IMR-90 (cell line): Measurements from ENCODE around the gene METTL23. TPM values are rescaled to one million over a fixed set of nuclear protein-coding genes. Genes with fewer than 3 reads are reported as not detected.

Source experiments
- ATAC-seq: fragments of 200-7000 bp; cut with Tn5 transposase; 2 replicates; pipeline ENCODE4 v1.9.1; 2020; ENCODE audit warnings: low read depth, mild to moderate bottlenecking, moderate library complexity
- BruUV-seq: library from RNA; stranded (reverse); fragments of 400-500 nt; replicated peaks from 2 replicates; lab custom pipeline; 2021; lab: Mats Ljungman, UMichigan
- CTCF ChIA-PET: fragments of 300-600 bp; formaldehyde crosslinking; extraction: SDS; loops from one replicate; lab custom pipeline; 2021; ENCODE audit warnings: antibody characterized with exemption; lab: Yijun Ruan, JAX
- POLR2A ChIA-PET: fragments of 300-600 bp; sonication (Branson Sonifier 250); formaldehyde crosslinking; loops from one replicate; lab custom pipeline; 2022; ENCODE audit warnings: antibody characterized with exemption; ENCODE audit not compliant: unreplicated experiment; lab: Charles Lee
- DNase-seq: peaks from one replicate; pipeline ENCODE4 v3.0.0; 2013
- H2AFZ ChIP-seq: replicated peaks from 2 replicates; pipeline ENCODE3; 2013; ENCODE audit warnings: low read length, mild to moderate bottlenecking; ENCODE audit not compliant: poor library complexity
- H2AK5ac ChIP-seq: 2 replicates; pipeline ENCODE4 v1.6.1; 2013; ENCODE audit warnings: low read depth, low read length, inconsistent platforms
- H2AK9ac ChIP-seq: replicated peaks from 2 replicates; pipeline ENCODE3; 2013; ENCODE audit warnings: mild to moderate bottlenecking, low read depth, low read length, moderate library complexity; ENCODE audit not compliant: poor library complexity
- H2BK120ac ChIP-seq: 2 replicates; pipeline ENCODE4 v1.6.1; 2013; ENCODE audit warnings: low read depth, low read length, inconsistent platforms
- H2BK15ac ChIP-seq: 3 replicates; pipeline ENCODE4 v1.6.1; 2013; ENCODE audit warnings: low read depth, low read length, inconsistent platforms
- H2BK20ac ChIP-seq: 2 replicates; pipeline ENCODE4 v1.6.1; 2013; ENCODE audit warnings: low read depth, mild to moderate bottlenecking, inconsistent platforms, low read length, moderate library complexity
- H2BK5ac ChIP-seq: 2 replicates; pipeline ENCODE4 v1.6.1; 2013; ENCODE audit warnings: mild to moderate bottlenecking, low read depth, low read length, inconsistent platforms; ENCODE audit not compliant: poor library complexity, severe bottlenecking
- H3K14ac ChIP-seq: replicated peaks from 2 replicates; pipeline ENCODE4 v1.6.1; 2013; ENCODE audit warnings: low read depth, low read length, inconsistent platforms
- H3K18ac ChIP-seq: 2 replicates; pipeline ENCODE4 v1.6.1; 2013; ENCODE audit warnings: low read depth, low read length, control low read depth
- H3K23ac ChIP-seq: 2 replicates; pipeline ENCODE4 v1.6.1; 2013; ENCODE audit warnings: low read depth, low read length, inconsistent platforms
- H3K27ac ChIP-seq: 2 replicates; pipeline ENCODE4 v1.5.1; 2013; ENCODE audit warnings: mild to moderate bottlenecking, control low read depth, low read length; ENCODE audit not compliant: insufficient read depth
- H3K27me3 ChIP-seq: 2 replicates; pipeline ENCODE4 v1.6.1; 2013; ENCODE audit warnings: low read length; ENCODE audit not compliant: control insufficient read depth, insufficient read depth
- H3K36me3 ChIP-seq: 2 replicates; pipeline ENCODE4 v1.6.1; 2013; ENCODE audit warnings: low read length, mixed read lengths; ENCODE audit not compliant: control insufficient read depth, insufficient read depth
- H3K4ac ChIP-seq: 2 replicates; pipeline ENCODE4 v1.6.1; 2013; ENCODE audit warnings: low read depth, low read length, inconsistent platforms
- H3K4me1 ChIP-seq: 2 replicates; pipeline ENCODE4 v1.6.1; 2013; ENCODE audit warnings: low read length, mixed read lengths; ENCODE audit not compliant: control insufficient read depth, insufficient read depth
- H3K4me2 ChIP-seq: 2 replicates; pipeline ENCODE4 v1.6.1; 2013; ENCODE audit warnings: low read depth, mild to moderate bottlenecking, control low read depth, low read length, moderate library complexity
- H3K4me3 ChIP-seq: 2 replicates; pipeline ENCODE4 v1.5.1; 2013; ENCODE audit warnings: low read depth, mild to moderate bottlenecking, control low read depth, low read length, moderate library complexity; ENCODE audit not compliant: insufficient read depth
- H3K56ac ChIP-seq: 2 replicates; pipeline ENCODE4 v1.6.1; 2013; ENCODE audit warnings: low read length, inconsistent platforms; ENCODE audit not compliant: insufficient read depth; ENCODE audit errors: extremely low read depth
- H3K79me1 ChIP-seq, 2 experiments: 2 replicates each; pipeline ENCODE4 v1.6.1; 2013; ENCODE audit warnings: low read length in 2 of 2, inconsistent platforms in 1 of 2, low read depth in 1 of 2
- H3K9ac ChIP-seq: 2 replicates; pipeline ENCODE4 v1.6.1; 2013; ENCODE audit warnings: low read depth, low read length, control low read depth
- H3K9me1 ChIP-seq: 2 replicates; pipeline ENCODE4 v1.6.1; 2013; ENCODE audit warnings: low read length, inconsistent platforms; ENCODE audit not compliant: insufficient read depth
- H3K9me3 ChIP-seq: 2 replicates; pipeline ENCODE4 v1.6.1; 2013; ENCODE audit warnings: low read length; ENCODE audit not compliant: control insufficient read depth, insufficient read depth
- H4K20me1 ChIP-seq: 2 replicates; pipeline ENCODE4 v1.6.1; 2013; ENCODE audit warnings: low read length, inconsistent platforms; ENCODE audit not compliant: insufficient read depth
- H4K5ac ChIP-seq: 2 replicates; pipeline ENCODE4 v1.6.1; 2013; ENCODE audit warnings: mild to moderate bottlenecking, low read depth, low read length, control low read depth
- H4K8ac ChIP-seq, 2 experiments: 2 replicates each; pipeline ENCODE4 v1.6.1; 2013; ENCODE audit warnings: low read depth in 2 of 2, low read length in 2 of 2, control low read depth in 1 of 2, inconsistent platforms in 1 of 2
- H4K91ac ChIP-seq: 2 replicates; pipeline ENCODE4 v1.6.1; 2013; ENCODE audit warnings: low read depth, low read length, inconsistent platforms; ENCODE audit not compliant: insufficient read depth
- BHLHE40 ChIP-seq: fragments of 150-350 bp; IDR thresholded peaks from 2 replicates; pipeline ENCODE4 v1.6.1; 2016; ENCODE audit warnings: mild to moderate bottlenecking, low read depth, low read length
- CEBPB ChIP-seq: IDR thresholded peaks from 2 replicates; pipeline ENCODE4 v1.6.1; 2012; ENCODE audit warnings: low read depth, low read length, improper control_type of control experiment
- FOS ChIP-seq: fragments of 150-350 bp; IDR thresholded peaks from 2 replicates; pipeline ENCODE4 v1.6.1; 2016; ENCODE audit warnings: low read depth, low read length
- MAFK ChIP-seq: IDR thresholded peaks from 2 replicates; pipeline ENCODE4 v1.6.1; 2012; ENCODE audit warnings: low read depth, low read length, improper control_type of control experiment
- MAZ ChIP-seq: IDR thresholded peaks from 2 replicates; pipeline ENCODE4 v1.6.1; 2012; ENCODE audit warnings: low read depth, mild to moderate bottlenecking, low read length, improper control_type of control experiment, moderate library complexity, borderline replicate concordance
- MXI1 ChIP-seq: IDR thresholded peaks from 2 replicates; pipeline ENCODE4 v1.6.1; 2012; ENCODE audit warnings: low read depth, mild to moderate bottlenecking, low read length, moderate library complexity, borderline replicate concordance
- NFE2L2 ChIP-seq: fragments of 150-350 bp; IDR thresholded peaks from 2 replicates; pipeline ENCODE4 v1.6.1; 2016; ENCODE audit warnings: low read depth, mild to moderate bottlenecking, low read length
- POLR2A ChIP-seq: IDR thresholded peaks from 2 replicates; pipeline ENCODE4 v1.6.1; 2012; ENCODE audit warnings: mild to moderate bottlenecking, low read depth, low read length
- RAD21 ChIP-seq: IDR thresholded peaks from 2 replicates; pipeline ENCODE4 v1.6.1; 2012; ENCODE audit warnings: low read length, improper control_type of control experiment
- RCOR1 ChIP-seq: IDR thresholded peaks from 2 replicates; pipeline ENCODE4 v1.6.1; 2012; ENCODE audit warnings: mild to moderate bottlenecking, low read length, improper control_type of control experiment; ENCODE audit not compliant: insufficient replicate concordance
- SMC3 ChIP-seq: fragments of 150-350 bp; IDR thresholded peaks from 2 replicates; pipeline ENCODE4 v1.6.1; 2016; ENCODE audit warnings: low read depth, mild to moderate bottlenecking, antibody characterized with exemption, low read length, moderate library complexity
- USF2 ChIP-seq: fragments of 150-350 bp; IDR thresholded peaks from 2 replicates; pipeline ENCODE4 v1.6.1; 2017; ENCODE audit warnings: mild to moderate bottlenecking, antibody characterized with exemption, low read length, low read depth
- WGBS, 2 experiments: methylation state at CpG; one replicate each; pipeline versions ENCODE4 v1.1.5 to v1.1.7; 2013; ENCODE audit warnings: missing lambda C conversion rate in 2 of 2; ENCODE audit not compliant: insufficient read length in 1 of 2; ENCODE audit errors: extremely low coverage in 2 of 2; 5-methylcytosine and 5-hydroxymethylcytosine counted together
- dilution Hi-C: fragments of 300-500 bp; cut with HindIII; formaldehyde crosslinking; loops from one replicate; pipeline ENCODE4 v1.14.3; 2018; ENCODE audit warnings: low sequenced_read_pairs; ENCODE audit not compliant: unreplicated experiment
- in situ Hi-C: fragments of 300-500 bp; cut with MboI; formaldehyde crosslinking; loops from 3 replicates; pipeline ENCODE4 v1.14.3; 2019; ENCODE audit warnings: low sequenced_read_pairs, inconsistent platforms, mixed read lengths
- intact Hi-C: fragments of 100-400 bp; cut with micrococcal nuclease; formaldehyde crosslinking; loops from 2 replicates; pipeline ENCODE4 v1.10.0; 2022
- polyA plus RNA-seq, 3 experiments: library from polyadenylated mRNA; depleted of rRNA; stranded (reverse); fragments of >200 nt; gene quantifications; 2 replicates each; pipeline ENCODE4 v1.2.3, GENCODE V29; 2012; ENCODE audit warnings: low replicate concordance in 1 of 3
- total RNA-seq: library from RNA; depleted of rRNA; stranded (reverse); fragments of >200 nt; gene quantifications from 2 replicates; pipeline ENCODE4 v1.2.3, GENCODE V29; 2012
- TF ChIP-seq, protein P1 (sequence below): fragments of 150-350 bp; IDR thresholded peaks from 2 replicates; pipeline ENCODE4 v1.6.1; 2016; ENCODE audit warnings: low read depth, mild to moderate bottlenecking, low read length, moderate library complexity, borderline replicate concordance
- TF ChIP-seq, protein P2 (sequence below): conservative IDR thresholded peaks from 2 replicates; pipeline ENCODE4 v1.5.1; 2012; ENCODE audit warnings: mild to moderate bottlenecking, low read depth, low read length, improper control_type of control experiment

The METTL23 gene
- total and polyA plus RNA-seq, 2 of the 4 experiments (the other 2 are of a cell fraction): 18.8 to 32.1 TPM

DNA sequence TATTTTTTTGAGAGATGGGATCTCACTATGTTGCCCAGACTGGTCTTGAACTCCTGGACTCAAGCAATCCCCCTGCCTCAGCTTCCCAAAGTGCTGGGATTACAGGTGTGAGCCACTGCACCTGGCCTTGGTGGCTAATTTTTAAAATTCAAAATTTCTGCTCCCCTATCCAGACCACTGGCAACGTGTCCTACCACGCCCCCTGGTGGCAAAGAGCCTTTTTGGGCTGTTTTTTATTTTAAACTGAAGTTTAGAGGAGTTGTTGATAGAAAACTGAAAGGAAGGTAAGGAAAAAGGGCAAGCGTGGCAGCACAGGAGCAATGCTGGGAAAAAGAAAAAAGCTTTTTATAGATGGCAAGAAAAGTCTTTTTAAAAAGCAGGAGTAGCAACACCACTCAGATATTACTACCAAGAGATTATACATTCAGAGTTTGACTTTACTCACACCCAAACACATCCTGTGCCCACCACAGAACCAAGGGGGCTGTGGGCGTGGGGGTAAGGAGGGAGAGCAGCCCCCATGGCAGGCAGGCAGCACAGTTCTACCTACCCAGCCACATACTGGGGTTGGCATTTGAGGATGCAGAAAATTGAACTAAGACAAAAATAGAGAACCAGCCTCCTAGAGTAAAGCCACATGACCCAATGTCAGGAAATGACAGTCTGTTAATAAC, 11.7 kb upstream of the METTL23 start:
- DNase-seq (peak; percentile 59), ATAC-seq (no peak)
- POLR2A ChIA-PET: no interaction called here
- no CpG with 5 or more reads among the region's 4 CpGs for WGBS, 2 experiments
- Histone ChIP-seq H3K27me3 (no peaks in the 10 kb centered on the region), H3K27ac (peak overlapping the region; percentile 31; the same call in 1 of the 2 replicates), H2BK120ac (no peak overlapping the region), H3K9ac (no peak overlapping the region; the same call in 1 of the 2 replicates), H3K9me3 (no peaks in the 10 kb centered on the region), H2AK5ac (no peak overlapping the region; the same call in 1 of the 2 replicates), H2AK9ac (no peak overlapping the region), H3K23ac (no peak overlapping the region; the same call in 1 of the 2 replicates), H3K56ac (no peak overlapping the region), H3K14ac (no peak overlapping the region; the same call in 1 of the 2 replicates), H4K20me1 (peaks cover 41% of the 10 kb centered on the region), H2BK20ac (no peak overlapping the region), H3K9me1 (peaks cover 7% of the 10 kb centered on the region), H2BK5ac (peak overlapping the region; percentile 87), H3K18ac (no peak overlapping the region; the same call in 1 of the 2 replicates), H4K91ac (peak overlapping the region; percentile 18; the same call in 1 of the 2 replicates), H2AFZ (no peak overlapping the region), H2BK15ac (no peak overlapping the region; the same call in 2 of the 3 replicates), H3K4me2 (no peak overlapping the region), H4K5ac (no peak overlapping the region; the same call in 1 of the 2 replicates), H3K4ac (peak overlapping the region; percentile 10; the same call in 1 of the 2 replicates), H3K4me3 (no peak overlapping the region), H4K8ac (peak overlapping the region in 1 of 2 experiments; percentile 47; a peak in 2 of 4 replicates), H3K4me1 (peaks cover 18% of the 10 kb centered on the region), H3K36me3 (peaks cover 34% of the 10 kb centered on the region), H3K79me1 (peaks cover 33 to 73% of the 10 kb centered on the region in 2 experiments)
- CTCF ChIA-PET: interaction anchor here (0.5 to 1.4 kb wide), 4 partner anchors 91 to 1629 kb away, joined by 3 to 5 read pairs (median 4); no protein-coding TSS in a partner anchor
- BruUV-seq: no TSS peak
- intact Hi-C loops: loop anchor here (2.0 kb wide), 1 partner anchor 192 kb away; no protein-coding TSS in a partner anchor
- dilution Hi-C loops: no loop called here
- in situ Hi-C loops: no loop called here
- no peak for TF ChIP-seq FOS
- TF ChIP-seq, protein P1, sequence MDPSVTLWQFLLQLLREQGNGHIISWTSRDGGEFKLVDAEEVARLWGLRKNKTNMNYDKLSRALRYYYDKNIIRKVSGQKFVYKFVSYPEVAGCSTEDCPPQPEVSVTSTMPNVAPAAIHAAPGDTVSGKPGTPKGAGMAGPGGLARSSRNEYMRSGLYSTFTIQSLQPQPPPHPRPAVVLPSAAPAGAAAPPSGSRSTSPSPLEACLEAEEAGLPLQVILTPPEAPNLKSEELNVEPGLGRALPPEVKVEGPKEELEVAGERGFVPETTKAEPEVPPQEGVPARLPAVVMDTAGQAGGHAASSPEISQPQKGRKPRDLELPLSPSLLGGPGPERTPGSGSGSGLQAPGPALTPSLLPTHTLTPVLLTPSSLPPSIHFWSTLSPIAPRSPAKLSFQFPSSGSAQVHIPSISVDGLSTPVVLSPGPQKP: no peak
- no peak for TF ChIP-seq CEBPB
- TF ChIP-seq BHLHE40: no peak
- TF ChIP-seq MAZ: no peak
- TF ChIP-seq MXI1: no peak
- TF ChIP-seq POLR2A: no peak; the same call in 1 of the 2 replicates
- no peak for TF ChIP-seq RCOR1
- TF ChIP-seq, protein P2, sequence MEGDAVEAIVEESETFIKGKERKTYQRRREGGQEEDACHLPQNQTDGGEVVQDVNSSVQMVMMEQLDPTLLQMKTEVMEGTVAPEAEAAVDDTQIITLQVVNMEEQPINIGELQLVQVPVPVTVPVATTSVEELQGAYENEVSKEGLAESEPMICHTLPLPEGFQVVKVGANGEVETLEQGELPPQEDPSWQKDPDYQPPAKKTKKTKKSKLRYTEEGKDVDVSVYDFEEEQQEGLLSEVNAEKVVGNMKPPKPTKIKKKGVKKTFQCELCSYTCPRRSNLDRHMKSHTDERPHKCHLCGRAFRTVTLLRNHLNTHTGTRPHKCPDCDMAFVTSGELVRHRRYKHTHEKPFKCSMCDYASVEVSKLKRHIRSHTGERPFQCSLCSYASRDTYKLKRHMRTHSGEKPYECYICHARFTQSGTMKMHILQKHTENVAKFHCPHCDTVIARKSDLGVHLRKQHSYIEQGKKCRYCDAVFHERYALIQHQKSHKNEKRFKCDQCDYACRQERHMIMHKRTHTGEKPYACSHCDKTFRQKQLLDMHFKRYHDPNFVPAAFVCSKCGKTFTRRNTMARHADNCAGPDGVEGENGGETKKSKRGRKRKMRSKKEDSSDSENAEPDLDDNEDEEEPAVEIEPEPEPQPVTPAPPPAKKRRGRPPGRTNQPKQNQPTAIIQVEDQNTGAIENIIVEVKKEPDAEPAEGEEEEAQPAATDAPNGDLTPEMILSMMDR: peak; percentile 77
- TF ChIP-seq MAFK: no peak
- peak; percentile 65 for TF ChIP-seq RAD21
- no peak for TF ChIP-seq NFE2L2
- no peak for TF ChIP-seq USF2
- peak; percentile 59 for TF ChIP-seq SMC3
